ENCODE data around the gene LRRC37A2.
"Not testable (repeated sequence)": the region's sequence is repeated elsewhere in the genome, so short reads cannot be mapped to it uniquely, and the experiment has no call there.

Gene LRRC37A2

GRCh38 chr17:46598344-46598931 lies 86.2 kb downstream of the LRRC37A2 start:
- not testable (repeated sequence) for DNase-seq

GRCh38 chr17:46600767-46601166 lies 88.5 kb downstream of the LRRC37A2 start:
- not testable (repeated sequence) for DNase-seq

GRCh38 chr17:46603125-46603524 lies 90.9 kb downstream of the LRRC37A2 start:
- not testable (repeated sequence) for DNase-seq

All from CD4-positive, alpha-beta T cell treated with Interleukin-21 for 1 hour (primary cell).